HG03196 (cell line): ENCODE results near the gene KIAA1217.

ENCODE experiments used
- ATAC-seq: cut with Tn5 transposase; IDR thresholded peaks from one replicate; pipeline ENCODE4 v1.9.1; 2021; ENCODE audit not compliant: unreplicated experiment

The KIAA1217 gene

GRCh38 chr10:24207341-24207740 is 1.6 kb upstream of the KIAA1217 start:
- ATAC-seq, result no peak

DNA sequence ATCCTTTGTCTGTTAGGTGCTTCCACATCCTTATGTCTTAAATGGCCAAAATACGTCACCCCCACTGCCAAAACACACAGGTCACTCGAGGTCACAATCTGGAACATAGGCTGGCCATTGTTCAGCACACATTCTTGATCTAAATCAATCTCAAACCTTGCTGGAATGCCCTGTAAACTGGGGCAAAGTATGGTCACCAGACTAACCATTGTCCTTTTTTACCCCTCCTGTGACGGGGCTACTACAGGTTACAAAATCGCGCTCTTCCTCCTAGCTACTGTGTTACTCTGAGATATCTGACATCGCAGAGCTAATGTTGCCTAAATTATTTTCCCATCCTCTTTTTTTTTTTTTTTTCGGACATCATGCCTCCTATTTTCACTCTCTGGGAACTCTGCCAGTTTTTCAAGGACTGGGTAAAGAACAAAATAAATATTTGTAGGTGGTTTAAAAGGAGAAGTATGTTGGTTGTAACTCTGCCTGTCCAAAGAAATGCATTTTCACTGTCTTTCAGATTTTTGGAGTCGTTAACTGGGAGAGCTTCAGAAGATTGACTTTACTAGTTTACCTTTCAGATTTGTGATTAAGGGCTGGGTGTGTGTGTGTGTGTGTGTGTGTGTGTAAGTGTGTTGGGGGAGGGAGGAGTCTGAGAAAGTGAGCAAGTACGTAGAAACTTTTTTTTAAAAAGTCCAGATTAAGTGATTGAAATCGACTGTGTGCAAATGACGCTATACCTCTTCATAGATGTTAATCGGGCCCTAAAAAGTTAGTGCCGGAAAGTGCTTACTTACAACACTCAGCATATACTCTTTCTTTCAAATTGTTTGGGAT is 942 bp upstream of the KIAA1217 start:
- no peak for ATAC-seq

- ATAC-seq, result peak; percentile 42
These were observed 464 bp downstream of the KIAA1217 start for GRCh38 chr10:24209432-24209771.

DNA sequence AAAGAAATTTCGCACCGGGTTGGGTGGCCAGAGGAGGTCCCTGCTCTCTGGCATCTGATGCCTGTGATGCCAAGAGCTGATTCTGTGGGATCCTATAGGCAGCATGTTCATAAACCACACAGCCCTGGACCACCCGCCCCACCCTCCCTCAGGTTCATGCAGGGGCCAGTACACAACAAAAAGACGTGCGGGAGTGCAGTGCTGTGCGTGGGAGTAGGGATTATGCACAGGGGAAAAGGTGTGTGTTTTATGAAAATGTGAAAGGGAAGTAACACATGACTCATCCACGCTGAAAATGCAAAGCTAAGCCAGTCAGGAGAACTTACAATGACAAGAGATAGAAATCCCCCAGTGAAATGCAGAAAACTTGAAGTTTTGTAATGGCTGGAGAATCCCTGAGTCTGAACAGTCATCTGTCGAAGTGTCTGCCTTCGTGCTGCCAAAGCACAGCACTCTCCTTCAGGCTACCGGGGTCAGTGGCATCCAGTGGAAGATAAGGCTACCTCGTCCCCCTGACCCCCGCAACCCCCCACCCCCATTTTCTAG is 1.1 kb downstream of the KIAA1217 start:
- peak; percentile 61 for ATAC-seq

- peak; percentile 5 for ATAC-seq
These were observed 1.6 kb downstream of the KIAA1217 start for GRCh38 chr10:24210501-24210900.

DNA sequence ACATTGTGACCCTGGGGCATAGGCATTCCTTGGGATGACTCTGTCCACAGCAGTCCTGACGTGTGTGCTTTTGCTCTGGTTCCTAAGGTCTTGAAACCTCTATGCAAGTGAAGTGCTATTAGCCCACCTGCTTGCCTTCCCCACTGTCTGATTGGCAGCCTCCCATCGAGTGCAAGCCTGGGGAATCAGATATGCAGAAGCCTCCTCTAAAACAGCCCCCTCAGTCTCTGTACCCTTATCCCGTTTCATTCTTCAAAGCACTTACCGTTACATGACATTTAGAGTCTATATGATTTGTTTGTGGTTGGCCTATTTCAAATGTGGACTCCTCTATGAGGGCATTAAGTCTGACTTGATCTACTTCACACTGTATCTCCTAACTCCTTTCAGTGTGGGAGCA is 4.3 kb downstream of the KIAA1217 start:
- ATAC-seq, result no peak

DNA sequence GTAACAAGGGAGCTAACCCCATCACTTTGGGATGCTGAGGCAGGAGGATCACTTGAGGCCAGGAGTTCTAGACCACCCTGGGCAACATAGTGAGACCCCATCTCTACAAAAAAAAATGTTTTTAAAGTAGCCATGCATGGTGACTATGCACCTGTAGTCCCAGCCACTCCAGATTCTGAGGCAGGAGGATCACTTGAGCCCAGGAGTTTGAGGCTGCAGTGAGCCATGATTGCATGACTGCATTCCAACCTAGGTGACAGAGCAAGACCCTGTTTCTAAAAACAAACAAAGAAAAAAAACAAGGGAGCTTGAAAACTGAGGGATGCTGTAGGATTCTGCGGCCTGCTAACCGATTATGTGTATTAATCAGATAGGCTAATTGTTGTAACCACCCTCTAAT is 4.9 kb downstream of the KIAA1217 start:
- ATAC-seq, result no peak

DNA sequence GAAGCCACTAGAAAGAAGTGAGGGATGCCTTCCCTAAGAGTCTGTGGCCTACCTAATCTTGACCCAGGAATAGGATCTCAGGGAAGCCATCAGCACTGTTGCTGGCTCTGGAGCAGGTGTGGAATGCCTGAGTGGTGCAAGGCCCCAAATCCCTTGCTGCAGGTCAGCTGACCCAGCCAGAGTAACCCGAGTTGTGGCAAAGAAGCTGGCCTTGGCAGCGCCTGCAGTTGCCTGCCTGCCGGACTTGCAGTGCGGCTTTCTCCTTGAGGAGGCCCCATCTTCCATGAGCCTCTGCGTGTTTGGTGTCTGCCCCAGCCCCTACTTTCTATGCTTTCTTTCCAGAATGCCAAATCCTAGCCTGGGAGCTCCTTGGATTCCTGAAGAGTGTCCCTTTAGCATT is 5.8 kb downstream of the KIAA1217 start:
- no peak for ATAC-seq

- ATAC-seq, result no peak
These were observed 6.3 kb downstream of the KIAA1217 start for GRCh38 chr10:24215196-24215595.

DNA sequence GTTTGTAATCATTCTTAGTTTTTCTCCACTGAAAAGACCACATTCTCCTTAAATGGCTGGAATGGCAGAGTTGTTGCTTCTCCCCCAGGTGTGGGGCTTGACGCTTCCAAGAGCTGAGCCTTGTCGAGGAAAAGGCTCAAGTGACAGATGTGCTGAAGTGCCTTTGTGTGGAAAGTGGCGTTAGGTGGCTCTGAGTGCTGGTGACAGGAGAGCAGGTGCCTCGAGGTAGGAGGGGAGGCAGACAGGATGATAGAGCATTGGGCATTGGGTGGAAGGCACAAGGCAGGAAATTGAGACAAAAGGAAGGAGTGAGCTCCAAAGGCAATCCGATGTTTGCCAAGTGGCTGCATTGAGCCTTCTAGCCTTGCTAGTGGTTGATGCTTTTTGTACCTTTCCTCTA is 6.7 kb downstream of the KIAA1217 start:
- no peak for ATAC-seq

DNA sequence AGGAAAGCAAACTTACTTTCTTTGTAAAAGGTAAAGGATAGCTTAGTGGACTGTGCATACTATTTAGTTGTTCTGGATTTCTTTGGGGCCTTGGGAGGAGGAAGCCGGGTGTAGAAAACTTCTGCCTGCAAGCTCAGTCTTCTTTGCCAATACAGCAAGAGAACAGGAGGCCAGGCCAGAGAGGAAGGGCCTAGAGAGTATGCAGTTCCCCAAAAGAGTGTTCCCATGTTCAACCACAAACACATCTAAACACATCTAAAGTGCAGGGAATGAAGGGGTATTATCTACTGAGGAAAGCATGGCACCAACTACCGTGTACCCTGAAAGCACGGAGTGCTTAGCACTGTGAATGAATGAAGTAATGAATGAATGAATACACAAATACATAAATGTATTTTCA is 11.0 kb downstream of the KIAA1217 start:
- no peak for ATAC-seq

DNA sequence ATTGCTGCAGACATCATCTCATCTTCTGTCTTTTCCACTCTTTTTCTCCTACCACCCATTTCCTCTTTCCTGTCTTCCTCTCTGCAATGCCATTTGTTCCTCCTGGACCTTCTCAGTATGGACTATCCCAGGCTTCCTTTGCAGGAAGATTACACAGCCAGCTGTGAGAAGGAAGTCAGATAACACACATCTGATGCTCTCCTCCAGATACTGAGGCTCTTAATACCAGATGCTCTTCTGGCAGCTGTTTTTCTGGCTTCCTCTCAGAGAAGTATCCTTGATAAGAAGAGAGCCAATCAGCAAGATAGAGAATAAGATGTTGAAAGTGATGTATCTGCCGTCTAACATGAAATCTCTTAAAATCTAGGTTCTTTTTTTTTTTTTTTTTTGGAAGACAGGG is 14.4 kb downstream of the KIAA1217 start:
- no peak for ATAC-seq

DNA sequence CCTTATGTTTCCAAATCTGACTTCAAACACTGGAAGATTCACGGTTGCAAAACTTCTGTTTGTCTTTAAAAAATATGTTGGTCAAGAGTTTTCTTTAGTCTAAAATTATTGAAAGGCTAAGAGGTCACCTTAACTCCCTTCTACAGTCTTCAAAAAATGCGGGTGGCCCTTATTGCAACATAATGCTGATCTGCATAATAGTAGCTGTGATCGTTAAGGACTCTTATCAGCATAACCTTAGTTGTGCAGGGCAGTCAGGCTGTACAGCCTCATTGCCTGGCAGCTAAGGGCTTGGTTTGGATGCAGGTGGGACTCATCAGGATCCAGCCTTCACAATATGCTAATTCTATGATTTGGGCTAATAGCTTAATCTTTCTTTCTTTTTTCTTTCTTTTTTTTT is 15.0 kb downstream of the KIAA1217 start:
- ATAC-seq, result no peak

DNA sequence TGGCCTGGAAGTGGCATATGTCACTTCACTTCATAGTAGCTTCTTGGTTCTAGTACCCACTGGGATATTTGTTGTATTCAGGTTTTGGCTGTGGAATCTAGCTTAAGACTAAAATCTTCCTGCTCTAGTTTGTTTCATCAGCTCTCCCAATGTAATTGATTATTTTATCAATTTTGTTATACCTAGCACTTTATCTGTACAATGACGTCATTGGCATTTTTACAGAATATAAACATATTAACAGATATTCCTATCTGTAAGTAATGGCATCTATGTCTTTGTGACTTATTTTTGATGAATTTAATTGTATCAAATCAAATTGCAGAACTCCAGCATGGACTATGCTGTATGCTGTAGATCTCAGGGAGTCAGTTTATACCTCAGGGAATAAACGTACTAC is 19.7 kb downstream of the KIAA1217 start:
- ATAC-seq, result no peak

DNA sequence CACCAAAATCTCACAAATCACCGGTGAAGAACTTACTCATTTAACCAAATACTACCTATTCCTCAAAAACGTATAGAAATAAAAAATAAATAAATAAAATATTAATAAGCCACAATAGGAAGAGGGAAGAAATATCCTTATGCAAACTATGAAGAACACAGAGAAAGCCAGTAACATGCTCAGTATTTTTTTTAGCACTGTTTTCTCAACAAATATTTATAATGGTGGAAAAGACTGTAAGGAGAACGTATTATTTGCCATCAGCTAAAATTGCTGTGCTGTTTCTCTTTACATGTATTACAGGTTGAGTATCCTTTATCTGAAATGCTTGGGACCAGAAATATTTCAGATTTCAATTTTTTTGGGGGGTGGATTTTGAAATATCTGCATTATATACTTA is 21.0 kb downstream of the KIAA1217 start:
- ATAC-seq, result no peak

GRCh38 chr10:24231200-24231599 is 22.3 kb downstream of the KIAA1217 start:
- no peak for ATAC-seq

- no peak for ATAC-seq
These were observed 25.8 kb downstream of the KIAA1217 start for GRCh38 chr10:24234784-24235183.

GRCh38 chr10:24235471-24235870 is 26.5 kb downstream of the KIAA1217 start:
- no peak for ATAC-seq

GRCh38 chr10:24237801-24238395 is 29.0 kb downstream of the KIAA1217 start:
- no peak for ATAC-seq

- no peak for ATAC-seq
These were observed 29.7 kb downstream of the KIAA1217 start for GRCh38 chr10:24238519-24239247.

DNA sequence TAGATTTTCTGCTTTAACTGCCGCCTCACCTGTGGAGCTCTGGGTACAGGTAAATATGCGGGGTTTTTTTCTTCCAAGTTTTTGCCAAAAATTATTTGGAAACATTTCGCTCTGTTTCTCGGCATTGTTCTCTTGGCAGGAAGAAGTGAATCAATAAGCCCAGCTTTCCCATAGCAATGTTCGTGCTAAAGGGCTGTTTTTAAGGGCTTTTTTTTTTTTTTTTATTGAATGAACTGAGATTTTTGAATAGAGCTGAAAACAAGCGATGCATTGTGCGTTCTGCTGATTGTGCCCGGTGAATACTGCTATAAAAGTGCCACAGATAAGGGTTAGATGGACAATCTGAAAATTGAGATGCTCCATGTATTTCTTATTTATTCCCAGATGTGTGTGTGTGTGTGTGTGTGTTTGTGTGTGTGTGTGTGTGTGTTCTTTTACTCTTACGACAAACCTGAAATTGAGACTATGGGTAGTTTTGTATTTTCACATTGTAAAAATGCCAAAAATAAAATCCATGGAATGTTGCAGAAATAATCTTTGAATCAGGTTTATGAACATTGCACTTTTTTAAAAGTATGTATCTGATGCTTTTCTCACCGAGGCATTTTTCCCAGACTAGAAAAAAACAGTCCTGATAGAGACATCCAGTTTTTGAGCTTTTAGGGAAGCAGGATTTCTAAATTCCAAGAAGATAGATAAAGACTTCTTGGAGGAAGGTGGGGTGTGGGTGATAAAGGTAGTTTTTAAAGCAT is 30.5 kb downstream of the KIAA1217 start:
- no peak for ATAC-seq
